HG03025 (cell line): ENCODE results near the gene MYO7B.

Experiments used
- ATAC-seq: cut with Tn5 transposase; IDR thresholded peaks from one replicate; pipeline ENCODE4 v1.9.1; 2021; ENCODE audit warnings: mild to moderate bottlenecking, moderate library complexity; ENCODE audit not compliant: unreplicated experiment, low FRiP score

The MYO7B gene

GRCh38 chr2:127604986-127605385 lies 69.5 kb downstream of the MYO7B start:
- ATAC-seq, result no peak

DNA sequence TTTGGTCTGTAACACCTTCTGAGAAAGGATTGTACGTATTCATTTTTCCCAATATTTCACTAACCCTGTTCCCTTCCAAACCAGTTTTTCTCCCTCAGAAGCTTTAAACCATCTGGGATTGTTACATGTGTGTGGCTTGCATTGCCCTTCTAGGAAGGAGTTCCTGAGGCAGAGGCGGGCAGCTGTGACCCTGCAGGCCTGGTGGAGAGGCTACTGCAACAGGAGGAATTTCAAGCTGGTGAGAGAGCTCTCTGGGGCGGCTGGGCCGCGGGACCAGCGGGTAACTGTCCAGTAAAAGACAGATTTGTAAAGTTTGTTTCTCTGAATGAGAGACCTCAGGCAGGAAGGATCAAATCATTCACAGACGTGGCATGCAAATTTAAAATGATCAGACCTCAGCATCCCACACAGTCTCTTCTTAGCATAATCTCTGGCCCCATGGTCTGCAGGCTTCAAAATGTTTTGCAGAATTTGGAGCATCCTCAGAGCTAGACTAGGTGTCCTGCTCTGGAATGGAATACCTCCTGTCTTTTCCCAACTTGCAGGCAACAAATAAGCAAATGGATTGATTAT lies 70.3 kb downstream of the MYO7B start:
- ATAC-seq, result no peak

DNA sequence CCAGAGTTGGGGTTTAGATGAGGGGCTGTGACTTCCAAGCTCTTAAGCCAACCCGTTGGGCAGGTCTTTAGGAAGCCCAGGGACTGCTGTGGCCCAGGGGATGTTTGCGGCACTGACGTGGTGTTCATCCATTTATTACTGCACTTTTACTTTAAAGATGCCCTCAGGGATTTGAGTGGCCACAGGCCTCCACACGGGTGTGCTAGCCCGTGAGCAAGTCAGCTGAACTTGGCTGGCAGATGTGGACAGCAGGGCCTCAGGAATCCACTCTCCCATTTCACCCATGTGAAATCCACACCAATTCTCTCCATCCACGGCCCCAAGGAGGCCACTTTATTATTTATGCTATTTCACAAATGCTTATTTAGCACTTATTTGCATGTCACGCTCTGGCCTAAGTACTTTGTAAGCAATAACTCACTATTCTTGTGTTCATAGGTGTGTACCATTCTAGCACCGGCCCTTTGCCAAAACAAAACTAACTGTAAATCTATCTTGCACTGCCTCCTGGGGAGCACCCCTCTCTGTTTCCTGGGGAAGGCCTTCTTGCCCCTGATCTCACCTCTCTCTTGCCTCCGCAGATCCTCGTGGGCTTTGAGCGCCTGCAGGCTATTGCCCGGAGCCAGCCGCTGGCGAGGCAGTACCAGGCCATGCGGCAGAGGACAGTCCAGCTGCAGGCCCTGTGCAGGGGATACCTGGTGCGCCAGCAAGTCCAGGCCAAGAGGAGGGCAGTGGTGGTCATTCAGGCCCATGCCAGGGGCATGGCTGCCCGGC lies 71.3 kb downstream of the MYO7B start:
- ATAC-seq, result no peak

DNA sequence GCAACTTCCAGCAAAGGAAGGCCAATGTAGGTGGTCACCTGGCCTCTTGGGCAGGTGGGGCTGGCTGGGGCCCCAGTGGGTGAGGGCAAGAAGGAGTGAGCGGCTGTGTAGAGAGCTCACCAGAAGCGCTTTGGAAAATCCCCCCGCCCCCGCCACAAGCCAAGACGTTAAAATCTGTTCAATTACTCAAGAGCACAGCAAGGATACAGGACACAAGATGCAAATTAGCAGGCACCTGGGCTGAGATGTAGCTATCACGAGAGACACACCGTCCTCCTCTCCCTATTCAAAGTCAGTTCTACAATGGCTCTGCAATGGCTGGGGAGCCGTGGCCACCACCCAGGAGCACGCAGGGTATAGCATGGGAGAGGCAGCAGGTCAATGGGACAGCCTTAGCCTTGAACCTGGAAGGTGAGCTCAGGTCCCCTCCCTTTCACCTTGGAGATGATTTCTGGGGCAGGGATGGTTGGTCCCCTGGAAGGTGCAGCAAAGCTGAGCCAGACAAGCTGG lies 72.0 kb downstream of the MYO7B start:
- ATAC-seq, result no peak

DNA sequence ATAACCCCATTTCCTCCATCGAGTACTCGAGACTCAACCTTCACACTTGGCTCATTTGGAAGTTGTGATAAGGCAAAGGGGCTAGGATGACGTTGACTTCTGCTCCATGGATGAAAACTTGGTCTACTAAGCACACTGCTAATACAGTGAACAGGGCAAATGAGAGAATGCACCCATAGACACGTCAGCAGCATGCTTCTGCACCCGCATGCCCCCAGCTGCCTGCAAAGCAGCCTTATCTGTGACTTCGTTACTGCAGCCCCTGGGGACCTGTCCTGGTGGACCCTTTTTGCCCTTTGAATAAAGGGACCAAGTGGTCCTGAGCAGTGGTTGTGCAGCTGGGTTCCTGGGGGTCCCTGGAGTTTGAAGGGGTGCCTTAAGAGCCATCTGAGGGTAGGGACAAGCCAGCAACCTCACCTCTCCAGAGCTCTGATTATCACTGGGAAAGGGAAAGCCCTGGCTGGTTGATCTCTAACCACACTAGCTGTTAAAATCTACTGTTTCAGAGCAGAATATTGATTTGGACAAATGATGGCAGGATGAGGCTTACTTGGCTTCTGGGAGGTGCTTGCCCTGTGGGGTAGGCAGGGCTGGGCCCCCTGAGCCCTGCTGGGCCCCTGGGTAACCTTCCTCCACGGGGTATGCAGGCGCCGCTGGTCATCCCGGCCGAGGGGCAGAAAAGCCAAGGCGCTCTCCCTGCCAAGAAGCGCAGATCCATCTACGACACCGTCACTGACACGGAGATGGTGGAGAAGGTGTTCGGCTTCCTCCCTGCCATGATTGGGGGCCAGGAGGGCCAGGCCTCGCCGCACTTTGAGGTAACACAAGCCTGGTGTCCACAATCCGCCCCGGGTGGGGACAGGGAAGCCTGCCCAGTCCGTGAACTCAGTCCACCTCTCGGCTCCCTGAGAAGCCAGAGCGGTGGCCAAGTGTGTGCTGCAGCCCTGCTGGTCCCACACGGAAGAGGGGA lies 72.9 kb downstream of the MYO7B start:
- ATAC-seq, result no peak

DNA sequence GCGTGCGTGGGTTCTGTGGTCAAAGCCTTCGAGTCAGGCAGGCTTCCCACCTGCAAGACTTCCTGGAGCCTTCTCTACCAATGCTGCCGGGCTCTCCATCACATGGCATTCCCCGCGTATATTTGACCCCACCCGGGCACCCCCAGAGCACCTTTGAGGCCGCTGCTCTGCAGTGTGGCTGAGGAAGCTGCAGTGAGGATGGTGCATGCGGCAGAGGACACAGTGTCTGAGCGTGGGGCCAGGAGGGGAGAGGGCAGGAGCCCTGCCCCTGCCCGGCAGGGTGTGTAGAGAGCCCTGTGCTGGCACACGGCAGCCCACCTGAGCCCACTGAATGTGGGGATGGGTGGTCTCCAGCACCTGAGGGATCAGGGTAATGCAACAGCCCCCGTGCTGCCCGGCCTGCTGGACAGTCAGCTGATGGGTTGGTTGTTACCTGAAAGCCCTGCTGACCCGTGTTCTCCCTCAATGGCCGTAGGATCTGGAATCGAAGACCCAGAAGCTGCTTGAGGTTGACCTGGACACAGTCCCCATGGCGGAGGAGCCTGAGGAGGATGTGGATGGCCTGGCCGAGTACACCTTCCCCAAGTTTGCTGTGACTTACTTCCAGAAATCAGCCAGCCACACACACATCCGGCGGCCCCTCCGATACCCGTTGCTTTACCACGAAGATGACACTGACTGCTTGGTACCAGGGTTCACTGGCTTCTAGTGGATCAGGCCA lies 73.7 kb downstream of the MYO7B start:
- ATAC-seq, result no peak

GRCh38 chr2:127609818-127610217 lies 74.3 kb downstream of the MYO7B start:
- no peak for ATAC-seq

DNA sequence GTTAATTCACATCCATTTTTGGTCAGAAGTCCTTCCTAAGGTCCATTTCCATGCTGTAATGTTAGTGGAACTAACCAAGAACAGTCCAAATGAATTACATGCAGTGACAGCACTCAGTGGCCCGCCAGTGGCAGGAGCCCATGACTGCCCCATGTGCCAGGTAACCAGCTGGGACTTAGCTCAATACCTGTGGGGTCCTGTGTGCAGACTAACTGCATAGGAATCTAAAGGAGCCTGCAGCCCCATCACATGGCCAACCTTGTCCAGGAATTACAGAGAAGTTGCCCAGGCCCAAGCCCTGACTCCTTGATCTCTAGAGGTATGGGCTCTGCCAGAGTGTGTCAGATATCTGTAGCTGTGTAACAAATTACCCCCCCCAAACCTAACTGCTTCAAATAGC lies 75.1 kb downstream of the MYO7B start:
- ATAC-seq, result no peak

GRCh38 chr2:127611076-127611925 lies 75.8 kb downstream of the MYO7B start:
- ATAC-seq, result no peak

- no peak for ATAC-seq
Observed at GRCh38 chr2:127612111-127612822, 76.8 kb downstream of the MYO7B start.

DNA sequence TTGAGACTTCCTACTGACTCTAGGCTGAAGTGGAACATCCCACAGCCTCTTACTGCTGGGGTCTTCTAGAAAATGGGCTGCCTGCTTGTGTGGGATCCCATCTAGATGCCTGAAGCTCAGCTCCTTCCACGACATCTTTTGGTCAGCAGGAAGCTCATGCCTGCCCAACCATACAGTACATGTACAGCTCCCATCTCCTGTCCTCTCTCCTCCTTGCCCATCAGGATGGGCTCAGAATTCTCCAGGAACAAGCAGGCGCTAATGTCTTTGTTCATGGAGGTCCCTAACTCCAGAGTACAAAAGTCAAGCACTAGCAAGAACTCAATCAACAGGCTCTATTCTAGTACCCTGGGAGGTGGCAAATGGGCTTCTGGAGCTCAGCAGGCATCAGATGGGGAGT lies 78.8 kb downstream of the MYO7B start:
- ATAC-seq, result no peak

DNA sequence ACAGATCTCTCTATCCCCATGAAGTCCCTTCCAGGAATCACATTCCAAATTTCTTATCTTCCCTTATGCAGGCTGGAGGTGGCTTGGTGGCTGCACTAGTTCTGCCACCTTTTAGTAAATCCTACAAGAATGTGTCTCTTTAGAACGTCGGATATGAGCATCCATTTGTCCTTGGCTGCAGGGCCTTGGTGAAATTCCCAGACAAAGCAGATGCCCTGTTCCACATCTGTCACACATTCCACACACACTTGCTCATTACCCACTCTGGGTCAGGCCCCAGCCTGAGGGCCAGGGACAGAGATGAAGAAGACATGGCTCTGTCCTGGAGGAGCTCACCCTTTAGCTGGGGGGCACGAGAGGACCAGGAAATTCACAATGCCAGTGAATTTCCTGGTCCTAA lies 79.2 kb downstream of the MYO7B start:
- ATAC-seq, result no peak

GRCh38 chr2:127615511-127616166 lies 80.2 kb downstream of the MYO7B start:
- ATAC-seq, result no peak

DNA sequence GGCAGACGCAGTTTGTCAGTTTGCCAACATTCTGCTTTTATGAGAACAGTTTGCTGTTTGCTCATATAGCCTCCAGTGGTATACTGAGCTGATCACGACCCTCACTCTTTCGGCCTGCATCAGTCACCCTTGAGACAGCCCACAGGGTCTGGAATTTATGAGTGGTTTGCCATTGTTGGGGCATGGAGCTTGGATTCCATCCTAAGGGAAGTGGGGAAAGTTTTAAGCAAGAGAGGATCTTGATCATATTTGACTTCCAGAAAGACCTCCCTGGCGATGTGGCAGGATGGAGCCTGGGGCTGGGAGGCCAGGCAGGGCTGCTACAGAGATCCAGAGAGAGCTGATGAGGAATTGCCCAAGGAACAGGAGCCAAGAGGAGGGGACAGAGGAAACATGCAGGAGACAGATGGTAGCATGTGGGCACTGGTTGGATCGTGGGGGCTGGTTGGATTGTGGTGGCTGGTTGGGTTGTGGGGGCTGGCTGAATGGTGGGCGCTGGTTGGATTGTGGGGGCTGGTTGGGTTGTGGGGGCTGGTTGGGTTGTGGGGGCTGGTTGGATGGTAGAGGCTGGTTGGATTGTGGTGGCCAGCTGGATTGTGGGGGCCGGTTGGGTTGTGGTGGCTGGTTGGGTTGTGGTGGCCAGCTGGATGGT lies 83.2 kb downstream of the MYO7B start:
- ATAC-seq, result no peak

GRCh38 chr2:127619203-127619590 lies 83.7 kb downstream of the MYO7B start:
- ATAC-seq, result no peak

DNA sequence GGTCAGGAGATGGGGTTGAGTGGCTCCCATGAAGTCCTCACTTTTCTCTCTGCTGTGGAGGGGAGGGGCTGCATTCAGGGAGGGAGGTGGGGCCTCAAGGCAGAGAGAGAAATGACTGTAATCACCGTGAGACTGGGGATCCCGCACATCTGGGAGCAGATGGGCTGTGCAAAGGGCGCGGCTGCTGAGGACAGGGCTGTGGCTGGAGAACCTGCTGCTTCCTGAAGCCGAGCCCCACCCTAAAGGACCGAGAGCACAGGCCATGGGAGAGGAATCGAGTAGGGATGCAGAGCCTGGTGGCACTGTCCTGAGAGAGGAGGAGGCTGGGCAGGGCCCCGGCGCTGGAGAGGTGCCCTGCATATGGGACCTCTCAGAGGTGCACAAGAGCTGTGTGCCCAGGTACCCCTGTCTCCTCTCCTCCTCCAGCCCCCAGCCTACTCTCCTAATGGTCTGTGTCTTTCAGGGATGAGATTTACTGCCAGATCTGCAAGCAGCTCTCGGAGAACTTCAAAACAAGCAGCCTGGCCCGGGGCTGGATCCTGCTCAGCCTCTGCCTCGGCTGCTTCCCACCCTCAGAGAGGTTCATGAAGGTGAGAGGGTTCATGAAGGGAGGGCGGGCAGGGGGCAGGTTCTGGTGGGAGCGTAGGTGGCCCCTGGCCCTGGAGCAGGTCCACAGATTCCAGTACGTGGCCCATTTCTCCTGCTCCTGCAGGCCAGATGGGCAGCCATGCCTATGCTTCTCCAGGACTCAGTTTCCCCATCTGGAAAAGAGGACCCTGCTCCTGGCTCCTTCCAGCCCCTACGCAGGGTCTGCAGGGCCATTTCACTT lies 84.6 kb downstream of the MYO7B start:
- no peak for ATAC-seq

GRCh38 chr2:127620866-127621265 lies 85.4 kb downstream of the MYO7B start:
- no peak for ATAC-seq
